K562 (cell line): Measurements from ENCODE around the gene SLC25A28. TPM values are rescaled to one million over a fixed set of nuclear protein-coding genes. Genes with fewer than 3 reads are reported as not detected.

Experiments
- ATAC-seq: fragments of 200-7000 bp; cut with Tn5 transposase; 3 replicates; pipeline ENCODE4 v1.9.1; 2020; ENCODE audit warnings: moderate library complexity
- BruUV-seq: library from RNA; stranded (reverse); fragments of 400-500 nt; replicated peaks from 2 replicates; lab custom pipeline; 2021; lab: Mats Ljungman, UMichigan
- CTCF ChIA-PET: fragments of 300-600 bp; formaldehyde crosslinking; extraction: SDS; loops from one replicate; lab custom pipeline; 2021; ENCODE audit warnings: low intra/inter-chr PET ratio; lab: Yijun Ruan, JAX
- POLR2A ChIA-PET: fragments of 300-600, 350-650 bp; sonication (Branson Sonifier 250); formaldehyde crosslinking; extraction: SDS; loops from one replicate; lab custom pipeline; 2021; ENCODE audit warnings: antibody characterized with exemption, inconsistent platforms; lab: Yijun Ruan, JAX
- DNase-seq, 4 experiments: peaks; one replicate each; pipeline versions ENCODE4 v3.0.0 to v3.0.0-alpha.2; 2011 to 2018; ENCODE audit warnings: low spot score in 3 of 4, mixed read lengths in 3 of 4; ENCODE audit errors: extremely low read depth in 1 of 4
- FAIRE-seq: peaks from 2 replicates; lab custom pipeline; 2011; peaks lifted over from hg19 to GRCh38; lab: Jason Lieb, UNC
- H2AFZ ChIP-seq: 2 replicates; pipeline ENCODE4 v1.6.0; 2011; ENCODE audit warnings: low read depth, low read length, control low read depth, inconsistent platforms
- H3K27ac ChIP-seq: fragments of 200-600 bp; 3 replicates; pipeline ENCODE4 v1.8.0; 2011; ENCODE audit warnings: low read depth, mild to moderate bottlenecking, control low read depth, inconsistent platforms, low read length, moderate library complexity, mixed read lengths; ENCODE audit errors: extremely low read depth
- H3K27me3 ChIP-seq, 2 experiments: fragments of 300-600 bp in 1 of 2; 2 replicates in 1 of 2; 3 replicates in 1 of 2; pipeline versions ENCODE4 v1.6.0 to v1.8.0; 2011; ENCODE audit warnings: inconsistent platforms in 2 of 2, low read length in 2 of 2, mild to moderate bottlenecking in 1 of 2, mixed read lengths in 1 of 2, moderate library complexity in 1 of 2; ENCODE audit not compliant: control insufficient read depth in 2 of 2, insufficient read depth in 2 of 2
- H3K36me3 ChIP-seq: fragments of 300-600 bp; 3 replicates; pipeline ENCODE4 v1.8.0; 2011; ENCODE audit warnings: mild to moderate bottlenecking, low read length, inconsistent platforms; ENCODE audit not compliant: control insufficient read depth, insufficient read depth
- H3K4me1 ChIP-seq, 2 experiments: fragments of 200-600 bp in 1 of 2; replicated peaks in 1 of 2; 2 replicates in 1 of 2; 3 replicates in 1 of 2; pipeline versions ENCODE4 v1.5.1 to v1.8.0; 2011; ENCODE audit warnings: inconsistent platforms in 2 of 2, low read length in 2 of 2, mild to moderate bottlenecking in 1 of 2, mixed read lengths in 1 of 2, moderate library complexity in 1 of 2; ENCODE audit not compliant: control insufficient read depth in 2 of 2, insufficient read depth in 2 of 2
- H3K4me2 ChIP-seq: 2 replicates; pipeline ENCODE4 v1.6.1; 2011; ENCODE audit warnings: low read length, control low read depth, inconsistent platforms, mixed read lengths; ENCODE audit not compliant: insufficient read depth
- H3K4me3 ChIP-seq: fragments of 200-600 bp; sonication (generic), shearing (Covaris generic); 2 replicates; pipeline ENCODE4 v1.5.1; 2016; ENCODE audit warnings: control low read depth, inconsistent platforms
- H3K79me2 ChIP-seq: fragments of 200-600 bp; 3 replicates; pipeline ENCODE4 v1.8.0; 2011; ENCODE audit warnings: low read length, inconsistent platforms; ENCODE audit not compliant: control insufficient read depth, insufficient read depth
- H3K9ac ChIP-seq, 2 experiments: 2 replicates each; pipeline versions ENCODE4 v1.6.0 to v1.6.1; 2011; ENCODE audit warnings: low read depth in 2 of 2, low read length in 2 of 2, control low read depth in 1 of 2, inconsistent platforms in 1 of 2, mild to moderate bottlenecking in 1 of 2, mixed read lengths in 1 of 2; ENCODE audit not compliant: insufficient read depth in 1 of 2
- H3K9me1 ChIP-seq: one replicate; pipeline ENCODE4 v1.6.0; 2011; ENCODE audit warnings: inconsistent platforms, mild to moderate bottlenecking, low read length, moderate library complexity; ENCODE audit not compliant: control insufficient read depth, insufficient read depth
- H3K9me3 ChIP-seq: replicated peaks from 2 replicates; pipeline ENCODE4 v1.5.1; 2011; ENCODE audit warnings: low read depth, low read length, inconsistent platforms; ENCODE audit not compliant: control insufficient read depth, insufficient read depth
- H4K20me1 ChIP-seq: replicated peaks from 2 replicates; pipeline ENCODE4 v1.6.1; 2011; ENCODE audit warnings: low read length, inconsistent platforms, mixed read lengths; ENCODE audit not compliant: control insufficient read depth, insufficient read depth
- HLTF ChIP-seq: fragments of 450-650 bp; IDR thresholded peaks from 2 replicates; pipeline ENCODE4 v1.6.1; 2016
- MBD2 ChIP-seq: sonication (generic); IDR thresholded peaks from 2 replicates; pipeline ENCODE4 v1.6.1; 2016; ENCODE audit warnings: low read depth, borderline replicate concordance
- NR0B1 ChIP-seq: fragments of 450-650 bp; IDR thresholded peaks from one replicate; pipeline ENCODE4 v1.6.1; 2018; ENCODE audit warnings: mild to moderate bottlenecking, moderate library complexity; ENCODE audit not compliant: partially characterized antibody
- POLR3A ChIP-seq: IDR thresholded peaks from 2 replicates; pipeline ENCODE4 v1.6.1; 2011; ENCODE audit warnings: borderline replicate concordance, mild to moderate bottlenecking, moderate library complexity; ENCODE audit not compliant: insufficient read length, insufficient read depth; ENCODE audit errors: extremely low read depth
- SETDB1 ChIP-seq: IDR thresholded peaks from one replicate; pipeline ENCODE4 v1.6.1; 2012; ENCODE audit warnings: low read length, control low read depth, inconsistent platforms
- SOX6 ChIP-seq: fragments of 450-650 bp; IDR thresholded peaks from 2 replicates; pipeline ENCODE4 v1.6.1; 2014; ENCODE audit warnings: mild to moderate bottlenecking
- SRF ChIP-seq, 2 experiments: fragments of 250-450, 450-650 bp in 1 of 2; sonication (Bioruptor Pico) in 1 of 2; sonication (generic) in 1 of 2; formaldehyde crosslinking; IDR thresholded peaks; 2 replicates each; pipeline versions ENCODE4 v1.5.0 to v1.5.1; 2020 to 2022; ENCODE audit warnings: mild to moderate bottlenecking in 1 of 2, missing genetic modification reagents in 1 of 2
- ZBTB26 ChIP-seq: fragments of 450-650 bp; formaldehyde crosslinking; IDR thresholded peaks from 2 replicates; pipeline ENCODE4 v1.4.0; 2022; ENCODE audit warnings: missing genetic modification characterization
- ZFP36 ChIP-seq: fragments of 150-350 bp; IDR thresholded peaks from 2 replicates; pipeline ENCODE4 v1.6.1; 2018; ENCODE audit warnings: low read length, low read depth; ENCODE audit not compliant: partially characterized antibody
- ZNF174 ChIP-seq: fragments of 250-450 bp; sonication (Bioruptor Pico); IDR thresholded peaks from 2 replicates; pipeline ENCODE4 v1.4.0; 2020; ENCODE audit warnings: mild to moderate bottlenecking
- ZNF76 ChIP-seq: fragments of 250-450 bp; sonication (Bioruptor Pico); IDR thresholded peaks from 2 replicates; pipeline ENCODE4 v1.4.0; 2020; ENCODE audit warnings: mild to moderate bottlenecking, moderate library complexity, borderline replicate concordance
- WGBS: fragments of 100-300 bp; shearing (Covaris generic); methylation state at CpG from one replicate; pipeline ENCODE4 v1.1.6; 2016; ENCODE audit warnings: low coverage, mixed read lengths; ENCODE audit not compliant: insufficient coverage; ENCODE audit errors: missing lambda C conversion rate; 5-methylcytosine and 5-hydroxymethylcytosine counted together
- in situ Hi-C: fragments of 300-500 bp; cut with MboI; formaldehyde crosslinking; loops from 4 replicates; pipeline ENCODE4 v1.15.0; 2018; ENCODE audit warnings: inconsistent platforms, mixed read lengths
- intact Hi-C: fragments of 100-400 bp; cut with micrococcal nuclease; formaldehyde crosslinking; loops from 2 replicates; pipeline ENCODE4 v1.14.2; 2022
- polyA plus RNA-seq, 8 experiments: library from polyadenylated mRNA; depleted of rRNA in 4 of 8; stranded (reverse) in 5 of 8; unstranded in 3 of 8; fragments of >200 nt; fragmentation: Nextera tagmentation in 2 of 8; fragmentation: Illumina TruSeq in 1 of 8; extraction: Ambion mirVana in 2 of 8; extraction: Trizol in 1 of 8; gene quantifications; 2 replicates each; pipeline versions ENCODE4 v1.2.1 to v1.2.3, GENCODE V29; 2011 to 2014; ENCODE audit warnings: inconsistent platforms in 1 of 8, missing spikeins in 1 of 8
- total RNA-seq, 7 experiments: library from RNA; depleted of rRNA in 6 of 7; stranded (reverse); fragments of >200 nt in 6 of 7; fragmentation: Illumina TruSeq in 2 of 7; extraction: Trizol in 2 of 7; gene quantifications; 2 replicates each; pipeline versions ENCODE4 v1.2.1 to v1.2.3, GENCODE V29; 2011 to 2021; ENCODE audit warnings: low replicate concordance in 1 of 7

Gene SLC25A28
- total and polyA plus RNA-seq, 9 of the 15 experiments (the other 6 are each of a cell fraction or from before 2014, with no cell fraction given) = 6.2 to 32.3 (median 18.8) TPM

GRCh38 chr10:99661377-99661763 is 41.1 kb upstream of the SLC25A28 start:
- FAIRE-seq = no peak
- Histone ChIP-seq H3K79me2 (peaks cover 9% of the 10 kb centered on the region), H3K4me3 (no peak overlapping the region), H2AFZ (no peak overlapping the region), H3K9me3 (no peaks in the 10 kb centered on the region), H4K20me1 (no peaks in the 10 kb centered on the region), H3K9ac (no peak overlapping the region), H3K9me1 (no peaks in the 10 kb centered on the region), H3K4me2 (no peak overlapping the region), H3K27ac (no peak overlapping the region), H3K4me1 (peaks cover 6 to 10% of the 10 kb centered on the region in 2 experiments; a peak in 3 of 5 replicates), H3K36me3 (0 out of 3 replicates have a peak, but pooled peaks cover 3% of the 10 kb centered on the region), H3K27me3 (no peaks in the 10 kb centered on the region)
- TF ChIP-seq ZNF76 = no peak
- no peak for TF ChIP-seq ZNF174
- no peak for TF ChIP-seq SRF (CRISPR knock-in tag; IDR thresholded peaks at IDR 0.05)
- no peak for TF ChIP-seq ZBTB26 (CRISPR knock-in tag)
- no peak for TF ChIP-seq SOX6
- no peak for TF ChIP-seq NR0B1
- no peak for TF ChIP-seq MBD2
- TF ChIP-seq ZFP36 = no peak
- TF ChIP-seq SETDB1 = no peak
- TF ChIP-seq HLTF = no peak
- no peak for TF ChIP-seq POLR3A
- POLR2A ChIA-PET = no interaction called here
- BruUV-seq = no TSS peak
- intact Hi-C loops = no loop called here
- in situ Hi-C loops = no loop called here
- WGBS = 28% methylated on average over 6 of the region's 6 CpGs
- no peak for ATAC-seq
- no peak for DNase-seq
- CTCF ChIA-PET = no interaction called here
